Esophagus muscularis mucosa (tissue), 4 donors: ENCODE measurements around the gene TNIP3. TPM values are rescaled to one million over a fixed set of nuclear protein-coding genes. Genes with fewer than 3 reads are reported as not detected.

Experiments used
- DNase-seq: peaks from one replicate; pipeline ENCODE4 v3.0.0-alpha.2; 2017; ENCODE audit errors: extremely low spot score
- H3K27ac ChIP-seq, 4 donors: fragments of 200-600 bp; sonication (generic); replicated peaks in 1 of 4; 1 replicate in 3 of 4; 2 replicates in 1 of 4; pipeline ENCODE4 v1.5.1; 2016 to 2019; ENCODE audit warnings: mild to moderate bottlenecking in 1 of 4
- H3K27me3 ChIP-seq, 4 donors: fragments of 200-600 bp; sonication (generic); one replicate each; pipeline versions ENCODE4 v1.5.1 to v1.6.0; 2016 to 2019
- H3K36me3 ChIP-seq, 4 donors: fragments of 200-600 bp; sonication (generic); one replicate each; pipeline ENCODE4 v1.5.1; 2016 to 2019
- H3K4me1 ChIP-seq, 4 donors: fragments of 200-600 bp; sonication (generic); one replicate each; pipeline ENCODE4 v1.5.1; 2016 to 2019
- H3K4me3 ChIP-seq, 4 donors: fragments of 200-600 bp; sonication (generic); 1 replicate in 2 of 4; 2 replicates in 2 of 4; pipeline ENCODE4 v1.5.1; 2016 to 2019; ENCODE audit warnings: mild to moderate bottlenecking in 4 of 4, moderate library complexity in 1 of 4
- H3K9me3 ChIP-seq, 4 donors: fragments of 200-600 bp; sonication (generic); 1 replicate in 3 of 4; 2 replicates in 1 of 4; pipeline ENCODE4 v1.5.1; 2016 to 2019
- EP300 ChIP-seq: sonication (generic); formaldehyde crosslinking; IDR thresholded peaks from one replicate; pipeline ENCODE4 v1.6.1; 2017; ENCODE audit warnings: antibody characterized with exemption
- POLR2A ChIP-seq: fragments of 450-650 bp; IDR thresholded peaks from one replicate; pipeline ENCODE4 v1.6.1; 2017; ENCODE audit warnings: antibody characterized with exemption, moderate library complexity, mild to moderate bottlenecking, low read depth
- POLR2AphosphoS5 ChIP-seq, 2 donors: sonication (generic); formaldehyde crosslinking; IDR thresholded peaks; one replicate each; pipeline ENCODE4 v1.6.1; 2017; ENCODE audit warnings: antibody characterized with exemption in 2 of 2
- WGBS: methylation state at CpG from one replicate; pipeline ENCODE4 v1.1.5; 2018; 5-methylcytosine and 5-hydroxymethylcytosine counted together
- intact Hi-C: fragments of 100-400 bp; cut with DNase I; formaldehyde crosslinking; loops from one replicate; pipeline ENCODE4 v1.15.1; 2023
- total RNA-seq, 4 donors: library from RNA; depleted of rRNA; stranded (reverse); fragments of >200 nt; gene quantifications; one replicate each; pipeline versions ENCODE4 v1.1.0 to v1.2.1, GENCODE V29; 2016
- TF ChIP-seq, protein P1 (sequence below), 3 experiments: fragments of 200-600 bp in 2 of 3; fragments of 450-650 bp in 1 of 3; sonication (generic) in 2 of 3; IDR thresholded peaks; one replicate each; pipeline ENCODE4 v1.5.1; 2017 to 2019; ENCODE audit warnings: antibody characterized with exemption in 3 of 3, mild to moderate bottlenecking in 2 of 3, moderate library complexity in 1 of 3

TNIP3 gene
- total RNA-seq, 4 donors from 2014 or later = 2.2 TPM; not detected in 3

DNA sequence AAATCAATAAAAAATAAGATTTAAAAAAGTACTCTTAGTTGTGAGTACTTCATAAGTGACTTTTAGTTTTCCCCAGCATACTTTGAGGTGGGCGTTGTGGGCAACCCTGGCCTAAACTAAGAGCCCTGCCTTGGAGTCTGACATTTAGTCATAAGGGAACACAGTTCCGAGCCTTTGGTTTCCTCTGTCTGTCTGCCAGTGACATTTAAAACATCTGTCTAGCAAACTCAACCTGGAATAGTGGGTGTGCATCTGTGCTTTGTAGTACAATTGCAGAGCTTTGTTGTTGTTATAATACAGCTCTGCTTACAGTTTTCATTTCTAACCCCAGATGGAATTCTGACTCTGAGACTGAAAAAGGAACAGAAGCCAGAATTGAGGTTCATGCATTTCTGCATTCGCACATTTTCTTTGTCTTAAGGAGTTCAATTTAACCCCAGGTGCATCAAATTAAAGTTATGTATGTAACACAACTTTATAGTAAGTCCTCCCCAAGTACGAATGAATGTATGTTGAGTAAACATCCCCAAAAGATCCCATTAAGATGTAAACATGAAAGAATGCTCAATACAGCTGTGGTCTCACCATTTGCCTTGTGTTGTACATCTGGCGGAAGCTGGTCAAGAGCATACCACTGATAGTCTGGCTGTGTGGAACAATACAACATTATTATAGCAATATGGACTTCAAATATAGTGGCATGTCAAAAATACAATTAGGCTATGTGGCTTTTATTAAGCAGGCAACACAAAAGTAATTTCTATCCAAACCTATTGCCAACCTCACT, 25.9 kb downstream of the TNIP3 start:
- 96% methylated on average over 5 of the region's 5 CpGs for WGBS
- H3K27me3 ChIP-seq = no peaks in the 10 kb centered on the region
- no peaks in the 10 kb centered on the region for H3K9me3 ChIP-seq
- H3K27ac ChIP-seq = no peak overlapping the region
- TF ChIP-seq EP300 (no peak), POLR2AphosphoS5 (IDR thresholded peaks at IDR 0.05) (no peak), POLR2A (no peak)
- TF ChIP-seq, protein P1, sequence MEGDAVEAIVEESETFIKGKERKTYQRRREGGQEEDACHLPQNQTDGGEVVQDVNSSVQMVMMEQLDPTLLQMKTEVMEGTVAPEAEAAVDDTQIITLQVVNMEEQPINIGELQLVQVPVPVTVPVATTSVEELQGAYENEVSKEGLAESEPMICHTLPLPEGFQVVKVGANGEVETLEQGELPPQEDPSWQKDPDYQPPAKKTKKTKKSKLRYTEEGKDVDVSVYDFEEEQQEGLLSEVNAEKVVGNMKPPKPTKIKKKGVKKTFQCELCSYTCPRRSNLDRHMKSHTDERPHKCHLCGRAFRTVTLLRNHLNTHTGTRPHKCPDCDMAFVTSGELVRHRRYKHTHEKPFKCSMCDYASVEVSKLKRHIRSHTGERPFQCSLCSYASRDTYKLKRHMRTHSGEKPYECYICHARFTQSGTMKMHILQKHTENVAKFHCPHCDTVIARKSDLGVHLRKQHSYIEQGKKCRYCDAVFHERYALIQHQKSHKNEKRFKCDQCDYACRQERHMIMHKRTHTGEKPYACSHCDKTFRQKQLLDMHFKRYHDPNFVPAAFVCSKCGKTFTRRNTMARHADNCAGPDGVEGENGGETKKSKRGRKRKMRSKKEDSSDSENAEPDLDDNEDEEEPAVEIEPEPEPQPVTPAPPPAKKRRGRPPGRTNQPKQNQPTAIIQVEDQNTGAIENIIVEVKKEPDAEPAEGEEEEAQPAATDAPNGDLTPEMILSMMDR (IDR thresholded peaks at IDR 0.05) = no peak
- no peaks in the 10 kb centered on the region for H3K4me1 ChIP-seq
- intact Hi-C loops = no loop called here
- H3K4me3 ChIP-seq = no peak overlapping the region
- no peak for DNase-seq
- no peaks in the 10 kb centered on the region for H3K36me3 ChIP-seq

DNA sequence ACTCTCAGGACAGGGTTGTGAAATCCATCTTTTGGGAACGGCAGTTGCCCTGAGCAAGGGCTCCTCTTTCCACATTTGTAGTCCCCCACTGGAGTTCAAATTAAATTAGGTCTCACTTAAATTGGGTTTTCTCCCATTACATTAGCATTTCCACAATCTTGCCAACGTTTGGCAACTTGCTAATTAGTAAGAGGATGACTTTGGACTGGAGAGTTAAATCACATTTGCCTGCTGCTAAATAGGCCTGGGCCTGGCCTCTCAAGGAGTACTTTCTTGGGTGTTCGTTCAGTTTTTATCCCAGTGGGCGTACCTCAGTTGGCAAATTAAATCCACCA, 33.8 kb downstream of the TNIP3 start:
- peak; percentile 78 for DNase-seq
- no peaks in the 10 kb centered on the region for H3K9me3 ChIP-seq
- H3K27me3 ChIP-seq = no peaks in the 10 kb centered on the region
- no peak for TF ChIP-seq EP300
- TF ChIP-seq POLR2A = no peak
- TF ChIP-seq, protein P1 (IDR thresholded peaks at IDR 0.05) = no peak
- TF ChIP-seq POLR2AphosphoS5 (IDR thresholded peaks at IDR 0.05) = no peak
- H3K4me1 ChIP-seq = no peaks in the 10 kb centered on the region
- 75% methylated on average over 4 of the region's 4 CpGs for WGBS
- intact Hi-C loops = no loop called here
- no peak overlapping the region for H3K27ac ChIP-seq
- no peaks in the 10 kb centered on the region for H3K36me3 ChIP-seq
- H3K4me3 ChIP-seq = no peak overlapping the region

DNA sequence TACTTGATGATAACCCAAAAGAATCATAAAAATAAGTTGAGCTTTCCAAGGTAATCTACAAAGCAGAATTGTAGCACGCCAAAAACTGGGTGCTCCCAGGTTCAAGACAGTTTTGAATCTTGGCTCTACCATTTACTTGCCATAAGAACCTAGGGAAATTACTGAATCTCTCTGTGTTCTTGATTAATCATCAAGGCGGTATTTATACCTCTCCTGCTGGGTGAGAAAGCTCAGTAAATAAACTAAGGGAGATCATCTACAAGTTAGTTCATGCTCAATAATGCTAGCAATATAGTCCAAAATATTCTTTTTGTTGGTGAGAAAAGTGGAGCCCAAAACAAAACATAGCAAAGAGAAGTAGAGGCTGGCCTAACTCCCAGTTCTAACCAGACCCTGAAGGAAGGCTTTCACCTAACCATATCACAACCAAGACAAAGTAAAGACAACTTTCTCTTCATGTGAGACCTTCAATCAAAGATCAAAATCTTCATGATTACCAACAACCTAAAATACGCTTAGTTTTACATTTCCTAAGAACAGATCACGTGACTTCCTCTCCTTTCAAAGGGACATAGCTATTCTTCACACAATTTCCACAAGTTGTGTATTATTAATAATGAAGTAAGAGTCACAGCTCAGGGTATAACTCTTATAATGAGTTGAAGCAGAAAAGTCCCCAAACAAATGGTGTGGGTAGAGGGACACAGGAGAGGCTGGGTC, 34.4 kb downstream of the TNIP3 start:
- WGBS = 76% methylated on average over 4 of the region's 4 CpGs

DNA sequence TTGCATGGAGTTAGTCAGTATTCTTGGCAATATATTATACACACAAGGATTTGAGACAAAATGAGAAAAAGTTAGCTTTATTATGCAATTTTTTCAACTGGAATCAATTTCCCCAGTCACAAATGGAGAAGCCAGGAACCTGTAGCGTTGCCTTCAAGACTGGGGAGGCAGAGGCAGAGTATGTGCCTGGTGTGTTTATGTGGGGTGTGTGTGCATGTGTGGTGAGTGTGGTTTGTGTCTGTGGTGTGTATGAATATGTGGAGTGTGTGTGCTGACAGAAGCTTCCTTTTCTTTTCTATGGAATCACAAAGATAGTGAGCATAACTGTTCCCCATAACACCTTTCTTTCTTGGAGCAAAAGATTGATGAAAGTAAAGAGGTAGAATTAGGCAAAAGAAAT, 37.0 kb downstream of the TNIP3 start:
- 84% methylated on average over 1 of the region's 1 CpG for WGBS
- no peak for DNase-seq
- H3K4me3 ChIP-seq = no peak overlapping the region
- no peak overlapping the region for H3K27ac ChIP-seq
- no peaks in the 10 kb centered on the region for H3K27me3 ChIP-seq
- no peaks in the 10 kb centered on the region for H3K9me3 ChIP-seq
- H3K36me3 ChIP-seq = no peaks in the 10 kb centered on the region
- intact Hi-C loops = no loop called here
- TF ChIP-seq POLR2A = no peak
- no peak for TF ChIP-seq POLR2AphosphoS5 (IDR thresholded peaks at IDR 0.05)
- no peak for TF ChIP-seq EP300
- TF ChIP-seq, protein P1 (IDR thresholded peaks at IDR 0.05) = no peak
- H3K4me1 ChIP-seq = no peaks in the 10 kb centered on the region

More for the DNA sequence above, 34.4 kb downstream of the TNIP3 start:
- TF ChIP-seq, protein P1 (IDR thresholded peaks at IDR 0.05) = no peak
- TF ChIP-seq EP300 (no peak), POLR2A (no peak), POLR2AphosphoS5 (IDR thresholded peaks at IDR 0.05) (no peak)
- H3K36me3 ChIP-seq = no peaks in the 10 kb centered on the region
- no peak for DNase-seq
- no peak overlapping the region for H3K4me3 ChIP-seq
- intact Hi-C loops = no loop called here
- H3K27me3 ChIP-seq = no peaks in the 10 kb centered on the region
- H3K27ac ChIP-seq = no peak overlapping the region
- H3K4me1 ChIP-seq = no peaks in the 10 kb centered on the region
- H3K9me3 ChIP-seq = no peaks in the 10 kb centered on the region
